Smooth muscle cell of bladder (primary cell): Measurements from ENCODE around the gene MYLK2. TPM values are rescaled to one million over a fixed set of nuclear protein-coding genes. Genes with fewer than 3 reads are reported as not detected.

ENCODE experiments used
- total RNA-seq: library from RNA; depleted of rRNA; stranded (reverse); fragments of >200 nt; gene quantifications from 2 replicates; pipeline ENCODE4 v1.2.3, GENCODE V29; 2014

The MYLK2 gene
- under 0.01 TPM in 1 of 2 replicates, not detected in the other for total RNA-seq

DNA sequence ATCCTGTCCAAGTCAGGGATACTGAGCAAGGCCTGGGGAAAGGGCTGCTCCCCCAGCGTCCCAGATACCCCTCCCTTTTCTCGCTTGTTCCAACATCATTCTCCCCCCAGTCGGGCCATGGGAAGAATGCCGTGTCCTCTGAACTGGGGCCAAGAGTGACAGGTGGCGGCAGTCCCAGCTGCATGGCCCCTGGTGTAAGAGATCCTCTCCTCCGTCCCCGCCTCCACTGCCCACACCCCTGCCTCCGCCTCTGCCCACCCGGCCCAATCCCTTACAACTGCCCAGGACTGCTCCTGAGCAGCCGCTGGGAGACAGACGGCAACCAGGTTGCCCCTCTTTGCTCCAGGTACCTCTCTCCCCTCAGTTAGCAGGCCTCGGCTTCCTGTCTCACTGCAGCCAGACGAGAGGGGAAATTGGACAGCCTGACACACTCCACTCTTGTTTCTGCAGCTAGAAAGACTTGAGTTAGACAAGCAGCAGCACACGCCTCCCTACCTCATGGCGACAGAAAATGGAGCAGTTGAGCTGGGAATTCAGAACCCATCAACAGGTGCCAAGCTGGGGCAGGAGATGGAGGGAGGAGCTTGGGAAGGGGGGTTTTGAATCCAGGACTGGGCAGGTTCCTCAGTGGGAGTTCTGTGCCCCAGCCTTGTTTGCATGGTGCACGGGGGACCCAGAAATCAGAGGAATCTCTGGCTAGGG lies at the start of gene MYLK2:
Gene MYLK2, plus strand, starts transcription at position 274 of the 702 bp plus-strand sequence. Its CDS starts 225 bp downstream, at position 499.

DNA sequence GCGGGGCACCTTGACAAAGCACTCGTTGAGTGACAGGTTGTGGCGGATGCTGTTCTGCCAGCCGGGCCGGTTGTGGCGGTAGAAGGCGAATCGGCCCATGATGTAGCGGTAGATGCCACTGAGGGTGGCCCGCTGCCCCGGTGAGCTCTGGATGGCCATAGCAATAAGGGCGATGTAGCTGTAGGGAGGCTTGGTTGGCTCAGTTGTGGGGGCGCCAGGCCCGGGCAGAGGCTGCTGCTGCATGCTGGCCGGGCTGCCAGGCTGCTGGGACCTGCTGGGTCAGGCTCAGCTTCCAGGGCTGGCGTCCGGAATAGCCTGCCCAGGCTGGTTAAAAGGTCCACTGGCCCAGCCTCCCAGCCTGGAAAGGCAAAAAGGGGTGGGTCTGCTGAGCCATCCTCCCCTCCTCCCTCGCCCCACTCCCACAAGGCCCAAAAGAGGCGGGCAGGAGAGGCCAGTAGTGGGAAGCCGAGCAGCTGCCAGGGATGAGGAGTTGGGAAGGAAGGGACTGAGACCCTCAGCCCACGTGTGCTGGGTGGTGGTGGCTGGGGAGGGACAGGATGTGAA lies 26.2 kb downstream of the MYLK2 start, which contains the start of gene FOXS1:
Gene FOXS1, minus strand, starts transcription at position 305 of the 564 bp plus-strand sequence. Its CDS starts 62 bp downstream, at position 243.

GRCh38 chr20:31869942-31870725 lies 51.0 kb downstream of the MYLK2 start, which contains the start of the genes DUSP15 and TTLL9:
Gene DUSP15 (minus strand): TSS chr20:31870527. CDS start chr20:31870337, 190 bp downstream.
Gene TTLL9 (plus strand): TSS chr20:31870634. CDS start chr20:31871127, 493 bp downstream.

Other genes starting within 250 kb of the MYLK2 start
- 141 and 149 TPM in 2 replicates for gene ID1, start 214.1 kb upstream of the MYLK2 start, total RNA-seq
- gene COX4I2, start 181.4 kb upstream of the MYLK2 start, total RNA-seq = not detected in 2 replicates
- gene BCL2L1, start 96.5 kb upstream of the MYLK2 start, total RNA-seq = 22.8 and 33.6 TPM in 2 replicates
- gene TPX2, start 80.1 kb upstream of the MYLK2 start, total RNA-seq = 4.6 and 5.6 TPM in 2 replicates
- gene FOXS1, start 26.2 kb downstream of the MYLK2 start, total RNA-seq = 0.09 TPM in 1 of 2 replicates, not detected in the other
- 0.14 TPM in 1 of 2 replicates, not detected in the other for gene DUSP15, start 51.2 kb downstream of the MYLK2 start, total RNA-seq
- under 0.01 and 0.09 TPM in 2 replicates for gene TTLL9, start 51.3 kb downstream of the MYLK2 start, total RNA-seq
- gene PDRG1, start 132.7 kb downstream of the MYLK2 start, total RNA-seq = 3.4 and 4.3 TPM in 2 replicates
- not detected in 2 replicates for gene XKR7, start 148.8 kb downstream of the MYLK2 start, total RNA-seq
- not detected in 2 replicates for gene CCM2L, start 191.1 kb downstream of the MYLK2 start, total RNA-seq
- not detected in 2 replicates for gene HCK, start 232.9 kb downstream of the MYLK2 start, total RNA-seq